ENCODE results near the gene SMARCAL1. TPM values are rescaled to one million over a fixed set of nuclear protein-coding genes. Genes with fewer than 3 reads are reported as not detected.

The SMARCAL1 gene
- total and polyA plus RNA-seq, 4 donors: 9.4 to 29.8 (median 12.4) TPM

- ATAC-seq (ENCODE audit: low FRiP score) (no peak), DNase-seq (no peak)
- no peak overlapping the region for H3K4me3 ChIP-seq (ENCODE audit: low read length in 2 of 2)
- peaks cover 4 to 5% of the 10 kb centered on the region in 2 donors for H3K36me3 ChIP-seq (ENCODE audit: control insufficient read depth in 1 of 2, insufficient read depth in 2 of 2, low read length in 1 of 2)
- WGBS, 2 donors: 94 to 100% methylated on average over 3 of the region's 3 CpGs
- no peaks in the 10 kb centered on the region for H3K4me1 ChIP-seq (ENCODE audit: control insufficient read depth in 1 of 2, insufficient read depth in 2 of 2, low read length in 2 of 2)
- intact Hi-C loops (cut with DNase I): no loop called here
- H3K9me3 ChIP-seq (ENCODE audit: control insufficient read depth, low read length): no peaks in the 10 kb centered on the region
- no peaks in the 10 kb centered on the region for H3K27me3 ChIP-seq (ENCODE audit: control insufficient read depth in 1 of 2, insufficient read depth in 2 of 2, low read length in 1 of 2)
- H3K27ac ChIP-seq (ENCODE audit: low read depth in 1 of 2, low read length in 2 of 2): no peak overlapping the region
Observed at GRCh38 chr2:216485237-216485636, 73.0 kb downstream of the SMARCAL1 start.

GRCh38 chr2:216485745-216486144, 73.5 kb downstream of the SMARCAL1 start:
- intact Hi-C loops (cut with DNase I): no loop called here
- no peak for DNase-seq
- Histone ChIP-seq H3K27ac (ENCODE audit: low read depth in 1 of 2, low read length in 2 of 2) (no peak overlapping the region), H3K36me3 (ENCODE audit: control insufficient read depth in 1 of 2, insufficient read depth in 2 of 2, low read length in 1 of 2) (peaks cover 1 to 4% of the 10 kb centered on the region in 2 donors), H3K27me3 (ENCODE audit: control insufficient read depth in 1 of 2, insufficient read depth in 2 of 2, low read length in 1 of 2) (no peaks in the 10 kb centered on the region), H3K9me3 (ENCODE audit: control insufficient read depth, low read length) (no peaks in the 10 kb centered on the region), H3K4me3 (ENCODE audit: low read length in 2 of 2) (no peak overlapping the region), H3K4me1 (ENCODE audit: control insufficient read depth in 1 of 2, insufficient read depth in 2 of 2, low read length in 2 of 2) (no peaks in the 10 kb centered on the region)
- 69 to 80% methylated on average over 5 of the region's 5 CpGs for WGBS, 2 donors
- ATAC-seq (ENCODE audit: low FRiP score): no peak

DNA sequence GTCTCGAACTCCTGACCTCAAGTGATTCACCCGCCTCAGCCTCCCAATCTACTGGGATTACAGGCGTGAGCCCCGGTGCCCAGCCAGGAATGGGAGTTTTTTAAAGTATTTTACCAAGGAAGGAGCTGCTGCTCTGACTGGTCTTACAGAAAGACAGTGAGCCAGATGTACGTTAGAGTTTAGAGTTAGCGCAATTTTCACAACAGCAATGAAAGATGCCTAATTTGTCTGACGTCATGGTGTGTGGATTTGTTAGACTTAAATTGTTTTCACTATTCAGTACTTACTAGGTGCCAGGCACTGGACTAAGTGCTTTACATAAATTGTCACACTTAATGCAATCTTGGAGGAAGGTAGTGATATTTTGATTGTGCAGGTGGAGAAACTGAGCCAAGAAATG, 74.0 kb downstream of the SMARCAL1 start:
- ATAC-seq (ENCODE audit: low FRiP score) (no peak), DNase-seq (no peak)
- Histone ChIP-seq H3K27ac (ENCODE audit: low read depth in 1 of 2, low read length in 2 of 2) (no peak overlapping the region), H3K4me3 (ENCODE audit: low read length in 2 of 2) (no peak overlapping the region), H3K4me1 (ENCODE audit: control insufficient read depth in 1 of 2, insufficient read depth in 2 of 2, low read length in 2 of 2) (no peaks in the 10 kb centered on the region), H3K36me3 (ENCODE audit: control insufficient read depth in 1 of 2, insufficient read depth in 2 of 2, low read length in 1 of 2) (peaks cover 1 to 4% of the 10 kb centered on the region in 2 donors), H3K9me3 (ENCODE audit: control insufficient read depth, low read length) (no peaks in the 10 kb centered on the region), H3K27me3 (ENCODE audit: control insufficient read depth in 1 of 2, insufficient read depth in 2 of 2, low read length in 1 of 2) (no peaks in the 10 kb centered on the region)
- WGBS, 2 donors: 79 to 88% methylated on average over 7 of the region's 7 CpGs
- intact Hi-C loops (cut with DNase I): no loop called here

- intact Hi-C loops (cut with DNase I): no loop called here
- H3K27ac ChIP-seq (ENCODE audit: low read depth in 1 of 2, low read length in 2 of 2): no peak overlapping the region
- no peak overlapping the region for H3K4me3 ChIP-seq (ENCODE audit: low read length in 2 of 2)
- no peaks in the 10 kb centered on the region for H3K4me1 ChIP-seq (ENCODE audit: control insufficient read depth in 1 of 2, insufficient read depth in 2 of 2, low read length in 2 of 2)
- H3K27me3 ChIP-seq (ENCODE audit: control insufficient read depth in 1 of 2, insufficient read depth in 2 of 2, low read length in 1 of 2): no peaks in the 10 kb centered on the region
- H3K36me3 ChIP-seq (ENCODE audit: control insufficient read depth in 1 of 2, insufficient read depth in 2 of 2, low read length in 1 of 2): peaks cover 1 to 4% of the 10 kb centered on the region in 2 donors
- no peaks in the 10 kb centered on the region for H3K9me3 ChIP-seq (ENCODE audit: control insufficient read depth, low read length)
- DNase-seq (peak in 1 of 2 donors; percentile 72), ATAC-seq (ENCODE audit: low FRiP score) (no peak)
- WGBS, 2 donors: 77 to 85% methylated on average over 4 of the region's 4 CpGs
Observed at GRCh38 chr2:216486708-216487107, 74.4 kb downstream of the SMARCAL1 start.

DNA sequence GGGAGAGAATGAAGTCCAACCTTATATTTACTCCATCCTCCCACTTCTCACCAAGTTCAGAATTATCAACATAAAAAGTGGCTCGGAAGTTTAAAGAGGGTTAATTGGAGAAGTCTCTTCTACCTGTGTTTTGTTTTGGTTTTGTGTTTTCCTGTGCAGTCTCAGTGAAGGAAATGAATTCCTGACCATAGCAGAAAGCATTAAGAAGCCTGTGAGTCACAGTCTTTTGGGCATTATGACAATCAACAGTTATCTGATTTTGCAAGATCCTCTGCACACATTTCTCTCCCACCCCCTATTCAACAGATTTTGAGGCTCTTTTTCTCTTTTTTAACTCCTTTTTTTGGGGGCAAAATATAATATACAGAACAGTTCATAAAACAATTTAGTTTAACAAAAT, 77.8 kb downstream of the SMARCAL1 start:
- ATAC-seq (ENCODE audit: low FRiP score) (no peak), DNase-seq (no peak)
- no peak overlapping the region for H3K27ac ChIP-seq (ENCODE audit: low read depth in 1 of 2, low read length in 2 of 2)
- 71 to 81% methylated on average over 1 of the region's 1 CpG for WGBS, 2 donors
- H3K4me3 ChIP-seq (ENCODE audit: low read length in 2 of 2): no peak overlapping the region
- H3K36me3 ChIP-seq (ENCODE audit: control insufficient read depth in 1 of 2, insufficient read depth in 2 of 2, low read length in 1 of 2): no peaks in the 10 kb centered on the region
- intact Hi-C loops (cut with DNase I): no loop called here
- no peaks in the 10 kb centered on the region for H3K27me3 ChIP-seq (ENCODE audit: control insufficient read depth in 1 of 2, insufficient read depth in 2 of 2, low read length in 1 of 2)
- no peaks in the 10 kb centered on the region for H3K4me1 ChIP-seq (ENCODE audit: control insufficient read depth in 1 of 2, insufficient read depth in 2 of 2, low read length in 2 of 2)
- no peaks in the 10 kb centered on the region for H3K9me3 ChIP-seq (ENCODE audit: control insufficient read depth, low read length)

- no peak for DNase-seq
- Histone ChIP-seq H3K27me3 (ENCODE audit: control insufficient read depth in 1 of 2, insufficient read depth in 2 of 2, low read length in 1 of 2) (no peaks in the 10 kb centered on the region), H3K36me3 (ENCODE audit: control insufficient read depth in 1 of 2, insufficient read depth in 2 of 2, low read length in 1 of 2) (no peaks in the 10 kb centered on the region), H3K27ac (ENCODE audit: low read depth in 1 of 2, low read length in 2 of 2) (no peak overlapping the region), H3K4me1 (ENCODE audit: control insufficient read depth in 1 of 2, insufficient read depth in 2 of 2, low read length in 2 of 2) (no peaks in the 10 kb centered on the region), H3K9me3 (ENCODE audit: control insufficient read depth, low read length) (no peaks in the 10 kb centered on the region), H3K4me3 (ENCODE audit: low read length in 2 of 2) (no peak overlapping the region)
- WGBS, 2 donors: 76 to 80% methylated on average over 9 of the region's 9 CpGs
- intact Hi-C loops (cut with DNase I): no loop called here
- ATAC-seq (ENCODE audit: low FRiP score): no peak
Observed at GRCh38 chr2:216491793-216492596, 79.7 kb downstream of the SMARCAL1 start.

DNA sequence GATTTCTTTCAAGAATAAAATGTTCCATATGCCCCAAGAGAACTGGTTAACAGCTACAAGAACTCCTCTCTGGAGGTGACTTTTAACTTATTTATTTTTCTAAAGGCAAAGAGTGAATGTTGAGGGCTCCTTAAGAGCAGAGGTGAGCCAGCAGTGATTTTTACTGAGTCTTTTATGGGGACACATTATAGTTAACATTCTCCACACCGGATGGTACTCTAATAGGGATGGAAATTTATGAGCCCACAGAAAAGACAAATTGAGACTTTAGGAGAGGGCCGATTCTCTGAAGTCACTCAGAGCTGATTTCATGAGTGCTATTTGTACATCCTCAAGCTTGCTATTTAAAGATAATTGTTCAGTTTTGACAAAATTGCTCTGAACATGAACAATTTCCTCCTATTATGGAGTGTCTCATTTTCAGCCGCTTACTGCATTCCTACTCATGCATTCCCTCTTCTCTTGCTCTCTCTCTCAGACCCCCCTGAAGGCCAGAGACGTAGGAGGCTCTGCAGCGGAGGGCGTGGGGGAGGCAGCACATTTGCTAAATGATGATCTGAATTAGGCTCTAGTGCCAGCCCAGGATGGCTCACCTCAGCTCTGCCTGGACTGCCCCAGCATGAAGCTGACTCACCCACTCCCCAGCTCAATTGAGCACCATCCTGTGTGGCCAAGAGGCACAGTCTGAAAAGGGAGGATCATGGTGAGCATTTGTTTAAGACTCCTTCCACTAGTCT, 80.5 kb downstream of the SMARCAL1 start:
- intact Hi-C loops (cut with DNase I): no loop called here
- DNase-seq (no peak), ATAC-seq (ENCODE audit: low FRiP score) (no peak)
- no peak overlapping the region for H3K4me3 ChIP-seq (ENCODE audit: low read length in 2 of 2)
- H3K4me1 ChIP-seq (ENCODE audit: control insufficient read depth in 1 of 2, insufficient read depth in 2 of 2, low read length in 2 of 2): no peaks in the 10 kb centered on the region
- no peaks in the 10 kb centered on the region for H3K27me3 ChIP-seq (ENCODE audit: control insufficient read depth in 1 of 2, insufficient read depth in 2 of 2, low read length in 1 of 2)
- no peaks in the 10 kb centered on the region for H3K9me3 ChIP-seq (ENCODE audit: control insufficient read depth, low read length)
- WGBS, 2 donors: 80 to 85% methylated on average over 6 of the region's 6 CpGs
- H3K27ac ChIP-seq (ENCODE audit: low read depth in 1 of 2, low read length in 2 of 2): no peak overlapping the region
- no peaks in the 10 kb centered on the region for H3K36me3 ChIP-seq (ENCODE audit: control insufficient read depth in 1 of 2, insufficient read depth in 2 of 2, low read length in 1 of 2)

DNA sequence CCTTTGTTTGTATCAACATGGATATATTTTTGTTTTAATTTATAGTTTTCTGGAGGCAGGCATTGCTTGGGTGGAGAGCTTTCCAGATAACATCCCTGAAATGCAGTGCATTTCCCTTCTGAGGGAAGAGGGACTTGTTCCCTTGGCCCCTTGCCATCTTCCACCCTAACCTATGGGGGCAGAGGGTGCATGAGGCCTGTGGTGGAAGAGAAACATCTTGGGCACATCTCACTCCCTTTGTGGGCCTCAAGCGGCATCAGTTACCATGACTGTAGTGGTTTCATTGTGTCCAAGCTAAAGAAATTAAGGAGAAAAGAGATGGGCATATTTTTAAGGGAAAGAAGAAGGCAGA, 81.0 kb downstream of the SMARCAL1 start:
- WGBS, 2 donors: 95 to 98% methylated on average over 1 of the region's 1 CpG
- no peak for ATAC-seq (ENCODE audit: low FRiP score)
- Histone ChIP-seq H3K27me3 (ENCODE audit: control insufficient read depth in 1 of 2, insufficient read depth in 2 of 2, low read length in 1 of 2) (no peaks in the 10 kb centered on the region), H3K27ac (ENCODE audit: low read depth in 1 of 2, low read length in 2 of 2) (no peak overlapping the region), H3K36me3 (ENCODE audit: control insufficient read depth in 1 of 2, insufficient read depth in 2 of 2, low read length in 1 of 2) (no peaks in the 10 kb centered on the region), H3K9me3 (ENCODE audit: control insufficient read depth, low read length) (no peaks in the 10 kb centered on the region), H3K4me1 (ENCODE audit: control insufficient read depth in 1 of 2, insufficient read depth in 2 of 2, low read length in 2 of 2) (no peaks in the 10 kb centered on the region), H3K4me3 (ENCODE audit: low read length in 2 of 2) (no peak overlapping the region)
- intact Hi-C loops (cut with DNase I): no loop called here
- DNase-seq: no peak

DNA sequence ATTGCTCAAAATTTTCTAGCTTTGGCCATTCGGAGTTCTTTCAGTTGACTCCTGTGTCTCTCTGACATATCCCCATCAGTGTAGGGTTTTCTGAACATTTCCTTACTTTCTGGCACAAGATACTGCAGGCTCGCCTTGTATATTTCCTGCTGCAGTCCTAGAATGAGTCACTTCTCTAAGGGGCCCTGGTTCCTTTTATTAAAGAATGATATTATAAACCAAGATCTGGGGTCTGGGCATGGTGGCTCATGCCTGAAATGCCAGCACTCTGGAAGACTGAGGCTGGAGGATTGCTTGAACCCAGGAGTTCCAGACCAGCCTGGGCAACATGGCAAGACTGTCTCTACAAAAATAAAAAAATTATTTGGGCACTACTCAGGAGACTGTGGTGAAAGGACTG, 83.4 kb downstream of the SMARCAL1 start:
- Histone ChIP-seq H3K27ac (ENCODE audit: low read depth in 1 of 2, low read length in 2 of 2) (no peak overlapping the region), H3K9me3 (ENCODE audit: control insufficient read depth, low read length) (no peaks in the 10 kb centered on the region), H3K4me3 (ENCODE audit: low read length in 2 of 2) (no peak overlapping the region), H3K36me3 (ENCODE audit: control insufficient read depth in 1 of 2, insufficient read depth in 2 of 2, low read length in 1 of 2) (no peaks in the 10 kb centered on the region), H3K4me1 (ENCODE audit: control insufficient read depth in 1 of 2, insufficient read depth in 2 of 2, low read length in 2 of 2) (no peaks in the 10 kb centered on the region), H3K27me3 (ENCODE audit: control insufficient read depth in 1 of 2, insufficient read depth in 2 of 2, low read length in 1 of 2) (no peaks in the 10 kb centered on the region)
- ATAC-seq (ENCODE audit: low FRiP score) (no peak), DNase-seq (no peak)
- intact Hi-C loops (cut with DNase I): no loop called here
- 40 to 50% methylated on average over 2 of the region's 2 CpGs for WGBS, 2 donors

Measured in aorta (tissue), 5 donors.